Fibroblast of mammary gland (primary cell): ENCODE results near the gene RPS15.

Experiments
- DNase-seq: peaks from one replicate; pipeline ENCODE4 v3.0.0-alpha.2; 2010; ENCODE audit warnings: low read depth
- H3K4me3 ChIP-seq: 2 replicates; pipeline ENCODE4 v1.5.1; 2011; ENCODE audit warnings: low read depth, mild to moderate bottlenecking, low read length, moderate library complexity; ENCODE audit not compliant: control insufficient read depth
- CTCF ChIP-seq: conservative IDR thresholded peaks from 2 replicates; pipeline ENCODE4 v1.5.1; 2011; ENCODE audit warnings: low read depth, low read length, inconsistent platforms; ENCODE audit not compliant: control insufficient read depth, insufficient read depth

Gene RPS15

GRCh38 chr19:1402411-1403070, 35.7 kb upstream of the RPS15 start:
- DNase-seq: no peak
- H3K4me3 ChIP-seq: no peak overlapping the region

GRCh38 chr19:1406774-1407527, 31.2 kb upstream of the RPS15 start:
- DNase-seq: peak; percentile 96
- peak overlapping the region; percentile 52 for H3K4me3 ChIP-seq
- peak; percentile 40 for TF ChIP-seq CTCF

More at GRCh38 chr19:1402411-1403070, 35.7 kb upstream of the RPS15 start:
- TF ChIP-seq CTCF: no peak

- H3K4me3 ChIP-seq: peak within 1 kb of the TSS; percentile 76
- TF ChIP-seq CTCF: no peak
- no peak for DNase-seq
Measured at GRCh38 chr19:1407528-1408299, 30.5 kb upstream of the RPS15 start, which contains the start of gene DAZAP1. DAZAP1 (plus strand) TSS chr19:1407586; CDS start chr19:1407774, 188 bp downstream.

GRCh38 chr19:1408300-1409203, 29.6 kb upstream of the RPS15 start:
- peak; percentile 47 for DNase-seq
- peak overlapping the region; percentile 76 for H3K4me3 ChIP-seq
- TF ChIP-seq CTCF: no peak

- TF ChIP-seq CTCF: no peak
- H3K4me3 ChIP-seq: peak overlapping the region; percentile 76
- no peak for DNase-seq
Measured at GRCh38 chr19:1409204-1410005, 28.8 kb upstream of the RPS15 start.
